Uterus (tissue), 4 donors: Measurements from ENCODE around the gene ERC2. TPM values are rescaled to one million over a fixed set of nuclear protein-coding genes. Genes with fewer than 3 reads are reported as not detected.

Experiments used
- DNase-seq, 2 donors: peaks; one replicate each; pipeline ENCODE4 v3.0.0-alpha.2; 2019 to 2020
- H3K27ac ChIP-seq, 2 donors: fragments of 200-600 bp; sonication (generic); 1 replicate in 1 of 2; 2 replicates in 1 of 2; pipeline ENCODE4 v1.5.1; 2016 to 2018
- H3K27me3 ChIP-seq, 2 donors: fragments of 200-600 bp; sonication (generic); one replicate each; pipeline ENCODE4 v1.5.1; 2018 to 2019; ENCODE audit warnings: control low read depth in 1 of 2
- H3K36me3 ChIP-seq, 2 donors: fragments of 200-600 bp; sonication (generic); one replicate each; pipeline ENCODE4 v1.5.1; 2019; ENCODE audit warnings: control low read depth in 1 of 2
- H3K4me1 ChIP-seq, 2 donors: fragments of 200-600 bp; sonication (generic); one replicate each; pipeline ENCODE4 v1.5.1; 2018 to 2019; ENCODE audit warnings: control low read depth in 1 of 2
- H3K4me3 ChIP-seq, 2 donors: fragments of 200-600 bp; sonication (generic); 1 replicate in 1 of 2; 2 replicates in 1 of 2; pipeline ENCODE4 v1.5.1; 2018 to 2019; ENCODE audit warnings: mild to moderate bottlenecking in 1 of 2
- H3K9me3 ChIP-seq, 2 donors: fragments of 200-600 bp; sonication (generic); one replicate each; pipeline ENCODE4 v1.5.1; 2019; ENCODE audit warnings: control low read depth in 1 of 2
- POLR2A ChIP-seq, 2 donors: fragments of 450-650 bp; IDR thresholded peaks; one replicate each; pipeline ENCODE4 v1.6.1; 2016; ENCODE audit warnings: antibody characterized with exemption in 2 of 2, mild to moderate bottlenecking in 1 of 2, moderate library complexity in 1 of 2
- intact Hi-C: fragments of 100-400 bp; cut with DNase I; formaldehyde crosslinking; loops from one replicate; pipeline ENCODE4 v1.15.1; 2023; ENCODE audit warnings: low total_unique reads
- total RNA-seq, 4 donors: library from RNA; depleted of rRNA in 3 of 4; stranded (reverse); fragments of >200 nt in 3 of 4; gene quantifications; one replicate each; pipeline versions ENCODE4 v1.1.0 to v1.2.4, GENCODE V29; 2014 to 2023
- TF ChIP-seq, protein P1 (sequence below), 4 experiments: fragments of 200-600 bp in 2 of 4; fragments of 450-650 bp in 2 of 4; sonication (generic) in 2 of 4; IDR thresholded peaks; one replicate each; pipeline ENCODE4 v1.5.1; 2016 to 2019; ENCODE audit warnings: antibody characterized with exemption in 4 of 4, mild to moderate bottlenecking in 2 of 4, moderate library complexity in 1 of 4
- donor health status: DM: yes; HTN: yes; CAD: no.

Gene ERC2
- total RNA-seq, 4 donors from 2014 or later = 1.7 to 5.5 TPM; not detected in 2

DNA sequence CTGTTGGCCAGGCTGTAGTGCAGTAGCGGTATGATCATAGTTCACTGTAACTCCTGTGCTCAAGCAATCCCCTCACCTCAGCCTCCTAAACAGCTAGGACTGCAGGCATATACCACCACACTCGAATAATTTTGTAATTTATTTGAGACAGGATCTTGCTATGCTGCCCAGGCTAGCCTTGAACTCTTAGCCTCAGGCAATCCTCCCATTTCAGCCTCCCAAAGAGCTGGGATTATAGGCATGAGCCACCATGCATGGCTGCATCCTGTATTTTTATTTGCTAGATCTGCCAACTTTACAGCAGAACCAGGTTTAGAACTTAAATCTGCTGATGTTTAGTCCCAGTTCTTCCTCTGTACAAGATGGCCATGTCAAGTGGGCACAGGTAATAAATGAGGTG is 69.6 kb downstream of the ERC2 start:
- Histone ChIP-seq H3K27me3 (no peaks in the 10 kb centered on the region), H3K27ac (no peak overlapping the region), H3K9me3 (no peaks in the 10 kb centered on the region), H3K4me3 (no peak overlapping the region), H3K36me3 (no peaks in the 10 kb centered on the region), H3K4me1 (no peaks in the 10 kb centered on the region)
- no peak for TF ChIP-seq POLR2A (IDR thresholded peaks at IDR 0.05)
- TF ChIP-seq, protein P1, sequence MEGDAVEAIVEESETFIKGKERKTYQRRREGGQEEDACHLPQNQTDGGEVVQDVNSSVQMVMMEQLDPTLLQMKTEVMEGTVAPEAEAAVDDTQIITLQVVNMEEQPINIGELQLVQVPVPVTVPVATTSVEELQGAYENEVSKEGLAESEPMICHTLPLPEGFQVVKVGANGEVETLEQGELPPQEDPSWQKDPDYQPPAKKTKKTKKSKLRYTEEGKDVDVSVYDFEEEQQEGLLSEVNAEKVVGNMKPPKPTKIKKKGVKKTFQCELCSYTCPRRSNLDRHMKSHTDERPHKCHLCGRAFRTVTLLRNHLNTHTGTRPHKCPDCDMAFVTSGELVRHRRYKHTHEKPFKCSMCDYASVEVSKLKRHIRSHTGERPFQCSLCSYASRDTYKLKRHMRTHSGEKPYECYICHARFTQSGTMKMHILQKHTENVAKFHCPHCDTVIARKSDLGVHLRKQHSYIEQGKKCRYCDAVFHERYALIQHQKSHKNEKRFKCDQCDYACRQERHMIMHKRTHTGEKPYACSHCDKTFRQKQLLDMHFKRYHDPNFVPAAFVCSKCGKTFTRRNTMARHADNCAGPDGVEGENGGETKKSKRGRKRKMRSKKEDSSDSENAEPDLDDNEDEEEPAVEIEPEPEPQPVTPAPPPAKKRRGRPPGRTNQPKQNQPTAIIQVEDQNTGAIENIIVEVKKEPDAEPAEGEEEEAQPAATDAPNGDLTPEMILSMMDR (IDR thresholded peaks at IDR 0.05) = no peak
- no peak for DNase-seq
- intact Hi-C loops = no loop called here

GRCh38 chr3:56397798-56398197 is 70.5 kb downstream of the ERC2 start:
- TF ChIP-seq, protein P1 (IDR thresholded peaks at IDR 0.05) = no peak
- no peak for TF ChIP-seq POLR2A (IDR thresholded peaks at IDR 0.05)
- H3K4me1 ChIP-seq = no peaks in the 10 kb centered on the region
- intact Hi-C loops = no loop called here
- no peak for DNase-seq
- H3K4me3 ChIP-seq = no peak overlapping the region
- H3K9me3 ChIP-seq = no peaks in the 10 kb centered on the region
- no peak overlapping the region for H3K27ac ChIP-seq
- H3K36me3 ChIP-seq = no peaks in the 10 kb centered on the region
- no peaks in the 10 kb centered on the region for H3K27me3 ChIP-seq

DNA sequence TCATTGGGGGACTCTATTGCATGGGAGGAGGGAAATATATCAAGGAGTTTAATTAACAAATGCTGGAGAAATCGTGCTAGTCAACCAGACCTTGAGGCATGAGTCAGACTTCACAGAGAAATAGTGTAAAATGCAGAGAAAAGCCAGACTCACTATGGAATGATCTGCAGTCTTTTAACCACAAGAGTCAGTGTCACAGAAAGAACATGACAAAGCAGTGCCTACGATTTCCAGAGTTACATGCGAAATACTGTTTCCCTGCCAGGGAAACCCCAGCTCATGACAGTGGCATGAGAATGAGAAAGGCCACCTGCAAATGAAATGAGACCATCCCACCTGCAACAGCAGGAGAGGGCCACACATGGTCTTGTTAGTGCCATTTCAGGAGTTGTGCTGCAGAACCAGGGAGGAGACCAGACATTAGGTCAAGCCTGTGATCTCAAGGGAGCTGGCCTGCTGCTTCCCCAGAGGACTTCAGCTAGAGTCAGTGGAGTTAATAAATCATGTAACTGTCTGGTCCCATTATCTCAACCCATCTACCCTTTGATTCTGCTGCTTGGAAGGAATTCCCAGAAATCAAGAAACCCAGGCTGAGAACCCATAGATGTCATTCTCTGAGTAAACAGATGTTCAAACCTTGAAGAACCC is 79.0 kb downstream of the ERC2 start:
- Histone ChIP-seq H3K9me3 (no peaks in the 10 kb centered on the region), H3K36me3 (no peaks in the 10 kb centered on the region), H3K27me3 (no peaks in the 10 kb centered on the region), H3K4me1 (no peaks in the 10 kb centered on the region), H3K27ac (no peak overlapping the region), H3K4me3 (no peak overlapping the region)
- intact Hi-C loops = no loop called here
- TF ChIP-seq POLR2A (IDR thresholded peaks at IDR 0.05) = no peak
- TF ChIP-seq, protein P1 (IDR thresholded peaks at IDR 0.05) = no peak
- no peak for DNase-seq

DNA sequence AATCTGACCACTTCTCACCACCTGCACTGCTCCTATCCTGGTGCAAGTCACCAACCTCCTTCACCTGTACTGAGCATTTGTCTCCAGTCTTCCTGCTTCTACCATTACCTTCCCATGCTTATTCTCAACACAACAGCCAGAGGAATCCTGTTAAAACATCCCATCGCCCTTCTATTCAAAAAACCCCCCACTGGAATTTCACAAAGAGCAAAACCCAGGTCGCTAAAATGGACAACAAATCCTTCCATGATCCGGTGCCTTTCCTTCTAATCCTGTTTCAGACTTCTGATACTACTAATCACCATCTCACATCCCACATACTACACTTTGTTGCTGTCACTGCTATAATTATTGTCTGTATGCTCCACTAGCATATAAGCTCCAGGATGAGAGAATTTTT is 85.2 kb downstream of the ERC2 start:
- H3K9me3 ChIP-seq = no peaks in the 10 kb centered on the region
- DNase-seq = no peak
- no peaks in the 10 kb centered on the region for H3K4me1 ChIP-seq
- no peaks in the 10 kb centered on the region for H3K27me3 ChIP-seq
- intact Hi-C loops = no loop called here
- no peaks in the 10 kb centered on the region for H3K36me3 ChIP-seq
- no peak for TF ChIP-seq POLR2A (IDR thresholded peaks at IDR 0.05)
- TF ChIP-seq, protein P1 (IDR thresholded peaks at IDR 0.05) = no peak
- H3K27ac ChIP-seq = no peak overlapping the region
- no peak overlapping the region for H3K4me3 ChIP-seq

DNA sequence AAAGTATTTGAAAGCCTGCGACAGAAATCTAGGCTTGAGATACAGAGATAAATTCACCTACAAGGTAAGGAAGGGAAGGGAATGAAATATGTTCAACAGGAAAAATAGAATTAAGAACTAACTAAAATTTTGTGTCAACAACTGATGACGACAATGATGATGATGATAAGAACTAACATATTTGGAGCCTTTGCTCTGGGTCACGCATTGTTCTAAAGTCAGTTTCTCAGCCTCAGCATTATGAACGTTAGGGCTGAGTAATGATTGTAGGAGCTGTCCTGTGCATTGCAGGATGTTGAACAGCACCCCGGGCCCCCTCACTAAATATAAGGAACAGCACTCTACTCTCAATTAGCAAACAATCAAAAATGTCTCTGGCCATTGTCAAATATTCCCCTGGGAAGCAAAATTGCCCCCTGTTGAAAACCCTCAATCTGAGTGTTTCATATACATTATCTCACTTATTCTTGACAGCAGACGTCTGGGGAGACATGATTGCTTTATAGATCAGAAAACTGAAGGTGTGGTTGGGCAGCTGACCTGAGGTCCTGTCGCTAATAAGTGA is 88.5 kb downstream of the ERC2 start:
- DNase-seq = no peak
- H3K27ac ChIP-seq = no peak overlapping the region
- H3K4me1 ChIP-seq = no peaks in the 10 kb centered on the region
- H3K9me3 ChIP-seq = no peaks in the 10 kb centered on the region
- intact Hi-C loops = no loop called here
- H3K4me3 ChIP-seq = no peak overlapping the region
- H3K36me3 ChIP-seq = no peaks in the 10 kb centered on the region
- TF ChIP-seq, protein P1 (IDR thresholded peaks at IDR 0.05) = no peak
- no peak for TF ChIP-seq POLR2A (IDR thresholded peaks at IDR 0.05)
- H3K27me3 ChIP-seq = no peaks in the 10 kb centered on the region
